ENCODE results near the gene ELAVL4.

Gene ELAVL4

DNA sequence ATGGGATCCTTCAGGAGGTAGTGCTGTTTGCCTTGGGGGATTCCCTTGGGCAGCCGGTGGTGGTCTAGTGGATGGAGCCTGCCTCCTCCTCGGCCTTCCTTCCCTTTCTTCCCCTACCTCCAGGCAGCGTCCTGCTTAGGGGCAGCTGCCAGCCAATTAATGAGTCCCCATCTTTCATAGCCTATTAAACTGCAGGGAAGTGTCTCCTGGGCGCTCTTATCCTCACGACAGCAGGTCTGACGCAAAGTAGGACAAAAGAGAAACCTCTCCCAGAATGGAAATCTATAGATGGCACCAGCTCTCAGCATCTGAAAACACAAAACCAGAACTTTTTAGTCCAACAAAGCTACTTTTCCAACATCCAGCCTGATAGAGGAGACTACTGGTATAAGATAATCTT is 69.3 kb downstream of the ELAVL4 start:
- DNase-seq (ENCODE audit: low read depth in 2 of 3, low spot score in 1 of 3): no peak

DNA sequence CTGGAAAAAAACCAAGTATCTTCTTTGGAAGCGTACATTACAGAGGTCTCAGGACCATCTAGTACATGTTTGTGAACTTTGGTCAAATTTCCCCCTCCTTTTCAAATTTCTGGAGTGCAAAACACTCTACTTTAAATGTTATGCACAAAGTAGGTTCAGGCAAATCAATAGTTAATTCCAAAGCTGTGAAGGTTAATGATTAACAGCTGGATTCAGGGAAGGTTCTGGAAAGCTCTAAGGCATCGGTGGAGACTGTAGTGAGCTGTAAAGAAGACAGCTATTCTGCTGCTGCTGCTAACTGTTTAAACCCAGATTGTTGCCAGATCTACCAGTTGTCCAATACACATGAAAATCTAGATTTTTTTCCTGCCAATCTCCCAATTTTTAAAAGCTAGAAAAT is 70.9 kb downstream of the ELAVL4 start:
- DNase-seq (ENCODE audit: low read depth in 2 of 3, low spot score in 1 of 3): no peak

DNA sequence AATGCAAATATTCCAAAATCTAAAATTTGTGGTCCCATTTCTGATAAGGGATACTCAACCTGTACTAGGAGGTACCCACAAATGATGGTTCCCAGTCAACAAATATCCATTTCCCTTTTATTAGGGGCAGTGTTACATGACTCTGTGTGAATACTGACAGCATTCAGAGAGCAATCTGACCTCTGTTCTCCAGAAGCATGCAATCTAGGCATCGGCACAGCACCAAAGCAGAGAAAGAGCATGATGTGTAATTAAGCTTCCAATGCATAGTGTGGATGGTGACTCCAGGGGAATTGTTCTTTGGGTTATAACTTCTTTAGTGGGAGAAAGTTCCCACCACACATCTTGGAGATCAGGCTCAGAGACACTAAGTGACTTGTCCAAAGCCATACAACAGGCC is 71.6 kb downstream of the ELAVL4 start:
- DNase-seq (ENCODE audit: low read depth in 2 of 3, low spot score in 1 of 3): no peak

DNA sequence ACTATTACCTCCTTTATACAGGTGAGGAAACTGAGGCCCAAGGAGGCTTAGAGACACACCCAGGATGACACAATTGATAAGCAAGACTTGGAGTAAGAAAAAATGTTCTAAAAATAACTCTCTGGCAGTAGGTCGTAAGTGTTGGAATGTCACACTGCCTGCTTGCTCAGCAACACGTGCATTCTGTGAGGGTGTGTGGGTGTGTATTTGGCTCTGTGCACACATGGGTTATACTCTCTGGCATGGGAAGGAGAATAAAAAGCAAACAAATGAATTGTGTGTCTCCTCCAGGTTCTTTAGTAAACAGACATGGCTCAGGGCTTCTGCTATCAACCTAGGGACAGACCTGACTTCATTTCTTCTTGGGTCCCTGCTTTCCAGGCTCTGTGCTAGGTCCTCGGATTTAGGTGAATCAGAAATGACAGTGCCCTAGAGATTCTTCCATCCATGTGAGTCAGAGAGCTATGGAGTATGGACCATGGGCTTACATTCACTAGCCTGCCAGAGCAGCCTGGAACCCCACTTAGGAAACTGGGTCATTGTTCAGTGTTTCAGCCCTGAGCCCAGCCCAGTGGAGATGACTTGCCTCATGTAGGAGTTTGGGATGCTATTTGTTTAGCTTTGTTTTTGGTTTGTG is 72.4 kb downstream of the ELAVL4 start:
- no peak for DNase-seq (ENCODE audit: low read depth in 2 of 3, low spot score in 1 of 3)

GRCh38 chr1:50183378-50184133 is 74.8 kb downstream of the ELAVL4 start:
- no peak for DNase-seq (ENCODE audit: low read depth in 2 of 3, low spot score in 1 of 3)

- DNase-seq (ENCODE audit: low read depth in 2 of 3, low spot score in 1 of 3): no peak
These were observed 80.6 kb downstream of the ELAVL4 start for GRCh38 chr1:50189369-50189768.

DNA sequence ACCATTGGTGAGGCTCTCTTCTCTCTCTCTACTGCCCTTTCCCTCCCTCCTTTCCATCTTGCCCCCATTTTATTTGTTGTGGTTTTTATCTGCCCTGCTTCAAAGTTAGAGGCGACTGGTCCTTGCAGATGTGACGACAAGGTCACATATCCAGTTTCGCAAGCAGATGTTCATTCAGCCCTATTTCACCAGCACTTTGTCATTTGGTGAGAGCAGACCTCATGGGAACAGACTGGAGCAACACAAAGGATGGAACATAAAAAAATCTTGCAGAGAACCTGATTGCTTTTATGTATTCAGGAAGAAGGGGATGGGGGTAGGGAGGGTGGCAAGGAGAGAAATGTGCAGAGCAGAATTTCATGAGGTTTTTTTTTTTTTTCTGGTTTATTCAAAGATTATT is 84.3 kb downstream of the ELAVL4 start:
- no peak for DNase-seq (ENCODE audit: low read depth in 2 of 3, low spot score in 1 of 3)

DNA sequence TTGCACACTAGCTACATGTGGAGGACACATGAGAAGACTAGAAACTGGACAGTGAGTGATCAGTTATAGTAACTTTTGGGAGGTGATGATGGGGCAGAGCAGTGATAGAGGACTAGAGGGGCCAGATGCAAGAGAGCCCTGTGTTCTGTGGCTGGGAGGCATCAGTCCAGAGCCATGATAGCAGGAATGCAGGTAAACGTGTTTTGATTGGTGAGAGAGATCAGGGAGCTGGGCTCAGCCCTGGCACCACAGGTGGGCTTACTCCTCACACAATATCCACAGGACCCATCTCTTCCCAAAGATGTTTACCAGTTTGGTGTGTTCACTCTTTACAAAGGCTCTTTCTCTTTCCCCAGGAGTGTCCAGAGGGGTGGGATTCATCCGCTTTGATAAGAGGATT is 86.5 kb downstream of the ELAVL4 start:
- DNase-seq (ENCODE audit: low read depth in 2 of 3, low spot score in 1 of 3): no peak

DNA sequence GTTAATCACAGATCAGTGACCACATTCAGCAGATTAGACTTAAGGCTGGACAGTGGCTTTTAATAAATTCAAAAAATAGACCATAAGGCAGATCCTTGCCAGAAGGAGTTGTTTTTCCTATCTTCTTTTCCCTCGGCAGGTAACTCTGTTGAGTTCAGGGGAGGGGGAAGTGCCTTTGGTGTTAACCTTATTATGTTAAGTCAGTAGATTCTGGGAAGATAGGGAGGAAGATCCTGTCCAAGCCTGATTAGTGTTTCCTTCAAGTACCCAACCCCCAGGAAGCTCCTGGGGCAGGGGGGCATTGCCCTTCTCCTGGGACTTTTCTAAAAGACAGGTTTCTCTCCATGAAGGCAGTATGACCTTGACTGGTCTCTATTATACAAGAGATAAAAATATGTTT is 87.4 kb downstream of the ELAVL4 start:
- DNase-seq (ENCODE audit: low read depth in 2 of 3, low spot score in 1 of 3): no peak

DNA sequence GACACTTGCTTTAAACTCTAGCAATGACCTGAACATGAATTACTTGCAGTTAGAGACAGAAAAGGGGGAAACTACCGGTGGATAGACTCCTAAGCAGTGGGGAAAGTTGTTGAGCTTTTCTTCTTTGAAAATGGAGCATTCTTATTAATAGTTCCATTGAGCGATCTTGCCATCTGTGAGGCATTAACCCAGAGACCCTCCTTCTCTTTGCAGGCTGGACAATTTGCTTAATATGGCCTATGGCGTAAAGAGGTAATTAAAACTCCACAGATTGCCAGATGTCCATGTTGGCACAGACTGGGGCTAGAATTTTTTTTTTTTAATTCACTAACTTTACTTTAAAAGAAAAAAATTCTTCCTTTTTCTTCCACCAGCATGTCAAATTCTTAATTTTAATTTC is 88.5 kb downstream of the ELAVL4 start:
- DNase-seq (ENCODE audit: low read depth in 2 of 3, low spot score in 1 of 3): no peak

DNA sequence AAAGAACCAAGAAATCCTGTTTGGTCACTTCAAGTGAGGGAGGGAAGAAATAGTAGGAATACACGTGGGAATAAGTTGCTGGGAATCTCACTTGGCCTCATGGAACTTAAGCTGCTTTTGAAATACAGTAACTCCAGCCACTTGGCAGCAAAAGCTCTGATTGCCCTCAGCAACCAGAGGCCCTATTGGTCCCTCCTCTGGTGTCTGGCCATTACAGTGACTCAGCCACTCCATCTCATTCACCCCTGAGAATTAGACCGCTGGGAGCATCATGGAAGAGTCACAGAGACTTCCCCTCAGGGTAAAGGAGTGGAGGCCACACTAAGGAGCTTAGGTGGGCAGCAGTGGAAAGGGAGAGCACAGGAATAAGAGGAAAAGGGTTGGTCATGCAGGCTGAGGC is 99.6 kb downstream of the ELAVL4 start:
- DNase-seq (ENCODE audit: low read depth in 2 of 3, low spot score in 1 of 3): no peak

DNA sequence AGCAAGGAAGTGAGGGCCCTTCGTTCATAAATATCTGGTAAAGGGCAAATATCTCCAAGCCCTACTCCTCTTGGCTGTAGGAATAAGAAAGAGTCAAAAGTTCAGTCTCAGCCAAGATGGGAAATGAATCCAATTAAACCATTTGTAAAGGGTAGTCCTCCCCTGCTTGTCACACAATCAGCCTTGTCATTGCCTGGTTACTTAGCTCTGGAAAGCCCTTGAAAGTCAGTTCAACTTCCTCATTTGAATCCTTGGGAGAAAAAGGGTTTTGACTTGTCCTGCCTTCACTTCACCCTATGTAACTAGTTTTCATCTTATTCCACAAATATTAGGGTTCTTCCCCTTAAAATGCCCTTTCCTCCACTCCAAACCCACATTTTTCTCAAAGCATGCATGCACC is 100.0 kb downstream of the ELAVL4 start:
- DNase-seq (ENCODE audit: low read depth in 2 of 3, low spot score in 1 of 3): no peak

GRCh38 chr1:50209749-50210148 is 101.0 kb downstream of the ELAVL4 start:
- no peak for DNase-seq (ENCODE audit: low read depth in 2 of 3, low spot score in 1 of 3)

GRCh38 chr1:50213505-50213904 is 104.8 kb downstream of the ELAVL4 start:
- no peak for DNase-seq (ENCODE audit: low read depth in 2 of 3, low spot score in 1 of 3)

GRCh38 chr1:50214717-50215116 is 106.0 kb downstream of the ELAVL4 start:
- no peak for DNase-seq (ENCODE audit: low read depth in 2 of 3, low spot score in 1 of 3)

- no peak for DNase-seq (ENCODE audit: low read depth in 2 of 3, low spot score in 1 of 3)
These were observed 109.8 kb downstream of the ELAVL4 start for GRCh38 chr1:50218344-50219120.

- DNase-seq (ENCODE audit: low read depth in 2 of 3, low spot score in 1 of 3): no peak
These were observed 120.2 kb downstream of the ELAVL4 start for GRCh38 chr1:50228871-50229384.

DNA sequence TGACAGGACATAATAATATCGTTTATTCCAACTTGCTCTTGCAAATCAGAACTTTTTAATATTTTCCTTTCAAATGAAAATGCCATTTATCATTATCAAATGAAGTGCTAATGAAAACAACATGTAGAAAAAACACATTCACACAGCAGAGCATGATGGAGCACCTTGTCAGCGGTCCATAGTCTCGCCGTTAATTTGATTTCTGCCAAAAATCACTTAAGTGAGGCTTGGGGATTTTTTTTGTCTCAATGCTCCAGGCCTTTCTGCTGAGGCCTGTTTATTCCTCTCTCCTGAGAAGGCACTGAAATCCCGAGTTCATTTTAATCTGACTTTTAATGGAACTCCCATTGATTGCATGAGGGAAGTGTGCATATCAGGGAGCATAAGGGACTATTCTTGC is 122.5 kb downstream of the ELAVL4 start:
- no peak for DNase-seq (ENCODE audit: low read depth in 2 of 3, low spot score in 1 of 3)

- no peak for DNase-seq (ENCODE audit: low read depth in 2 of 3, low spot score in 1 of 3)
These were observed 123.6 kb downstream of the ELAVL4 start for GRCh38 chr1:50232336-50232735.

DNA sequence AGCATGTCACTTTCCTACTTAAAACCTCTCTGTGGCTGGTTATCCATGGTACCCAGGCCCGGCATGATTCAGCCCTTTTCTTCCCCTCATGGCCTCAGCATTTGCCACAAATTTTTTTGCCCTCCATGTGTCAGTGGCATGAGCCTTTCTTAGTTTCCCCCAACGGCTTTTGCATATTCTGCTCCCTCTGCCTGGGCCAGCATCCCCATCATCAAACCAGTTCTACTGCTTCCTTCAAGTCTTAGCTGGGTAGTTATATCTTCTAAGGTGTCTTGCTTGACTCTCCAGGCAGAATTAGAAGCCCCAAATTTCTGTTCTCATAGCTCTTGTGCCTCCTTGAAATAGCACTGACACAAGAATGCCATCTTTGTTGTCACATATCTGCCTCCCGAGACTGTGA is 127.9 kb downstream of the ELAVL4 start:
- DNase-seq (ENCODE audit: low read depth in 2 of 3, low spot score in 1 of 3): no peak

- DNase-seq (ENCODE audit: low read depth in 2 of 3, low spot score in 1 of 3): no peak
These were observed 128.3 kb downstream of the ELAVL4 start for GRCh38 chr1:50237056-50237455.

DNA sequence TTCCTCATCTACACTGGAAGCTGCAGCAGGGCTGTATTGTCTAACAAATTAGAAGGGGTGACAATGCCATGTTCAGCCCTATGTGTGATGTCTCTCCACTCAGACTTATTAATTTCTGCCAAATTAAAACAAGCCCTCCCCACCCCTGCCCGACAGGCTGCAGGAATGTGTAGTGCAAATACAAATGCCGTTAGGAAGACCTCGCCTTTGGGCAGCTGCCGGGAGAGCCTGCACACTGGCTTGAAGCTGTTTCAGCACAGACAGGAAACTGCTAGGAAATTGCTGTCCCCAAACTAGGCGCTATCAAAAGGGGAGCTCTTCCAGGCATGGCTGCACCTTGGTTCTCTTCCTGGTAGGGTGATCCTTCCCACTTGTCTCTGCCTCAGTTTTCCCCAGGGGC is 135.2 kb downstream of the ELAVL4 start:
- DNase-seq (ENCODE audit: low read depth in 2 of 3, low spot score in 1 of 3): no peak
